Activated B cell treated with CpG ODN at 0.5 μM for 24 hours (primary cell): ENCODE data around the gene APOL5. TPM values are rescaled to one million over a fixed set of nuclear protein-coding genes. Genes with fewer than 3 reads are reported as not detected.
"Not testable (repeated sequence)": the region's sequence is repeated elsewhere in the genome, so short reads cannot be mapped to it uniquely, and the experiment has no call there.

Experiments used
- ATAC-seq: fragments of 200-7000 bp; cut with Tn5 transposase; one replicate; pipeline ENCODE4 v1.10.0; 2021; ENCODE audit warnings: low read depth, mild to moderate bottlenecking, moderate library complexity
- CTCF ChIA-PET: fragments of 350-600 bp; sonication (Branson Sonifier 250); formaldehyde crosslinking; loops from one replicate; lab custom pipeline; 2021; ENCODE audit warnings: antibody characterized with exemption; lab: Charles Lee
- POLR2A ChIA-PET: fragments of 350-600 bp; sonication (Branson Sonifier 250); formaldehyde crosslinking; loops from one replicate; lab custom pipeline; 2021; ENCODE audit warnings: antibody characterized with exemption; lab: Charles Lee
- DNase-seq: peaks from one replicate; pipeline ENCODE4 v3.0.0; 2022
- H3K27ac Mint-ChIP-seq: one replicate; pipeline ENCODE4 v1.8.0; 2020; ENCODE audit warnings: mixed read lengths
- H3K27me3 Mint-ChIP-seq: one replicate; pipeline ENCODE4 v1.8.0; 2021; ENCODE audit warnings: mixed read lengths
- H3K36me3 Mint-ChIP-seq: one replicate; pipeline ENCODE4 v1.8.0; 2021; ENCODE audit warnings: low read depth, mixed read lengths
- H3K4me1 Mint-ChIP-seq: one replicate; pipeline ENCODE4 v1.8.0; 2021; ENCODE audit warnings: mixed read lengths
- H3K4me3 Mint-ChIP-seq: one replicate; pipeline ENCODE4 v1.8.0; 2020; ENCODE audit warnings: mild to moderate bottlenecking, mixed read lengths
- H3K9me3 Mint-ChIP-seq: one replicate; pipeline ENCODE4 v1.8.0; 2020; ENCODE audit warnings: mixed read lengths
- CTCF ChIP-seq: fragments of 200-600 bp; IDR thresholded peaks from one replicate; pipeline ENCODE4 v1.8.0; 2022; ENCODE audit warnings: antibody characterized with exemption, mild to moderate bottlenecking
- intact Hi-C: fragments of 100-400 bp; cut with micrococcal nuclease; formaldehyde crosslinking; loops from one replicate; pipeline ENCODE4 v1.15.1; 2024
- total RNA-seq: library from RNA; stranded (reverse); gene quantifications from 2 replicates; pipeline ENCODE4 v1.2.3, GENCODE V29; 2022

Gene APOL5, protein sequence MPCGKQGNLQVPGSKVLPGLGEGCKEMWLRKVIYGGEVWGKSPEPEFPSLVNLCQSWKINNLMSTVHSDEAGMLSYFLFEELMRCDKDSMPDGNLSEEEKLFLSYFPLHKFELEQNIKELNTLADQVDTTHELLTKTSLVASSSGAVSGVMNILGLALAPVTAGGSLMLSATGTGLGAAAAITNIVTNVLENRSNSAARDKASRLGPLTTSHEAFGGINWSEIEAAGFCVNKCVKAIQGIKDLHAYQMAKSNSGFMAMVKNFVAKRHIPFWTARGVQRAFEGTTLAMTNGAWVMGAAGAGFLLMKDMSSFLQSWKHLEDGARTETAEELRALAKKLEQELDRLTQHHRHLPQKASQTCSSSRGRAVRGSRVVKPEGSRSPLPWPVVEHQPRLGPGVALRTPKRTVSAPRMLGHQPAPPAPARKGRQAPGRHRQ
- total RNA-seq, result not detected in 2 replicates

DNA sequence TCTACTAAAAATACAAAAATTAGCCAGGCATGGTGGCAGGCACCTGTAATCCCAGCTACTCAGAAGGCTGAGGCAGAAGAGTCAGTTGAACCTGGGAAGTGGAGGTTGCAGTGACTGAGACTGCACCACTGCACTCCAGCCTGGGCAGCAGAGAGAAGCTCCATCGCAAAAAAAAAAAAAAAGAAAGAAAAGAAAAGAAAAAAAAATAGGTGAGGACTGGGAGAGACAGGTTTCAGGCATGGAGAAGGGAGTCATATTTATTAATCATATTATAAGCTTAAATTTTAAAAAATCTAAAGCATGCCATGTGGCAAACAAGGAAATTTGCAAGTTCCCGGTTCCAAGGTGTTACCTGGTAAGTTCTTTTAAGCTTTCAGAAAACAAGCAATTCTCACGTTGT is at the start of gene APOL5:
Gene APOL5, plus strand, starts transcription at position 301 of the 400 bp plus-strand sequence. Its CDS starts 0 bp downstream, at position 301.
- POLR2A ChIA-PET, result no interaction called here
- intact Hi-C loops, result loop anchor here (10.0 kb wide), 1 partner anchor 407 kb away; no protein-coding TSS in a partner anchor
- H3K27me3 Mint-ChIP-seq, result peaks cover 26% of the 10 kb centered on the region

GRCh38 chr22:35674335-35674734 is 43.3 kb upstream of the APOL5 start:
- intact Hi-C loops, result no loop called here
- DNase-seq (no peak), ATAC-seq (no peak)
- no peak for TF ChIP-seq CTCF
- Mint-ChIP-seq H3K27ac (no peak overlapping the region), H3K36me3 (peaks cover 5% of the 10 kb centered on the region), H3K9me3 (peaks cover 5% of the 10 kb centered on the region), H3K4me3 (no peak overlapping the region), H3K4me1 (peaks cover 26% of the 10 kb centered on the region), H3K27me3 (no peaks in the 10 kb centered on the region)
- ChIA-PET CTCF (no interaction called here), POLR2A (no interaction called here)

More for the DNA sequence above, at the start of gene APOL5:
- DNase-seq (no peak), ATAC-seq (no peak)
- Mint-ChIP-seq H3K36me3 (no peaks in the 10 kb centered on the region), H3K4me1 (no peaks in the 10 kb centered on the region), H3K9me3 (peaks cover 5% of the 10 kb centered on the region), H3K27ac (no peak within 1 kb of the TSS), H3K4me3 (no peak within 1 kb of the TSS)
- TF ChIP-seq CTCF, result no peak
- CTCF ChIA-PET, result no interaction called here

DNA sequence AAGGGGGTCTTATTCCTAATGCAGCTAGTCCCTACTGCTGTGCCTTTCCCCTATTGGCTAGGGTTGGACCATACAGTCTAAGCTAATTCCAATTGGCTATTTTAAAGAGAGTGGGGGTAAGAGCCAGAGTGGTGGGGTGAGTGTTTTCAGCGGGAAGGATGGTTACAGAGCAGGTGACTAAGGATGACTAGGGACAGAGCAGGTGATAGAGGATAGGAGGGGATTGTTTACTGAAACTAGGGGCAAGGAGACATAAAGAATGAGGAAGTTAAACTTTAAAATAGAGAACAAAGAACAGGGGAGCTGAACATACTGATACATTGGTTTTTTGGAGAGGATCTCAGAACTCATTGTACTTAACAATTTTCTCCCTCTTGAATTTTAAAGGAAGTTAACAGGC is 41.6 kb upstream of the APOL5 start:
- POLR2A ChIA-PET, CTCF ChIA-PET, intact Hi-C loops, H3K9me3 Mint-ChIP-seq, H3K27me3 Mint-ChIP-seq, H3K36me3 Mint-ChIP-seq, DNase-seq, ATAC-seq: not testable (repeated sequence)
- Mint-ChIP-seq H3K4me3 (peak overlapping the region; percentile 35), H3K27ac (peak overlapping the region; percentile 63), H3K4me1 (peaks cover 33% of the 10 kb centered on the region)

- ChIA-PET CTCF (interaction anchor here (1.2 kb wide), 1 partner anchor 9 kb away, joined by 3 read pairs; no protein-coding TSS in a partner anchor), POLR2A (no interaction called here)
- Mint-ChIP-seq H3K36me3 (peaks cover 5% of the 10 kb centered on the region), H3K9me3 (peaks cover 8% of the 10 kb centered on the region), H3K4me1 (peaks cover 33% of the 10 kb centered on the region), H3K27ac (no peak overlapping the region), H3K27me3 (no peaks in the 10 kb centered on the region), H3K4me3 (no peak overlapping the region)
- ATAC-seq, result no peak
- no peak for DNase-seq
- intact Hi-C loops, result no loop called here
- TF ChIP-seq CTCF, result no peak
Observed at GRCh38 chr22:35677460-35678187, 40.0 kb upstream of the APOL5 start.

DNA sequence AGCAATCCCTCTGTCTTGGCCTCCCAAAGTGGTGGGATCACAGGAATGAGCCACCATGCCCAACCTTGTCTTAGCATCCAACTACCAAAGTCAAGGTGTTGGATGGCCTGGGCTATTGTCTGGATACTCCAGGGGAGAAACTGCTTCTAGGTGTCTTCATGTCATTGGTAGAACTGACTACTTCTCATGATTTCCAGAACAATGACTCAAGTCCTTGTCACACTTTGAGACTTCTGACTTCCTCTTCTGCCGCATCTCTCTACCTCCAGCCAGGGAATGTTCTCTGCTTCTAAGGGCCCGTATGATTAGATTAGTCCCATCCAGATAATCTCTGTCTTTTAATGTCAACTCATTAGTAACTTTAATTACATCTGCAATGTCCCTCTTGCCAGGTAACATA is 38.8 kb upstream of the APOL5 start:
- no peak overlapping the region for H3K27ac Mint-ChIP-seq
- ATAC-seq (peak; percentile 28), DNase-seq (no peak)
- peaks cover 6% of the 10 kb centered on the region for H3K27me3 Mint-ChIP-seq
- intact Hi-C loops, result no loop called here
- H3K4me1 Mint-ChIP-seq, result peaks cover 33% of the 10 kb centered on the region
- ChIA-PET CTCF (interaction anchor here (1.2 kb wide), 1 partner anchor 8 kb away, joined by 3 read pairs; no protein-coding TSS in a partner anchor), POLR2A (no interaction called here)
- no peak overlapping the region for H3K4me3 Mint-ChIP-seq
- H3K36me3 Mint-ChIP-seq, result peaks cover 5% of the 10 kb centered on the region
- no peak for TF ChIP-seq CTCF
- peaks cover 8% of the 10 kb centered on the region for H3K9me3 Mint-ChIP-seq

DNA sequence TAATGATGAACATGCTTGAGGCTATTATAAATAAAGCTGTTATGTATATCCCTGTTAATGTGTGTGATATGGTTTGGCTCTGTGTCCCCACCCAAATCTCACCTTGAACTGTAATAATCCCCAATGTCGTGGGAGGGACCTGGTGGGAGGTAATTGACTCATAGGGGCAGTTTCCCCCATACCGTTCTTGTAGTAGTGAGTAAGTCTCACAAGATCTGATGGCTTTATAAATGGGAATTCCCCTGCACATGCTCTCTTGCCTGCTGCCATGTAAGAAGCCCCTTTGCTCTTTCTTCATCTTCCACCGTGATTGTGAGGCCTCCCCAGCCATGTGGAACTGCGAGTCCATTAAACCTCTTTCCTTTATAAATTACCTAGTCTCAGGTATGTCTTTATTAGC is 38.2 kb upstream of the APOL5 start:
- H3K36me3 Mint-ChIP-seq, POLR2A ChIA-PET, DNase-seq, CTCF ChIA-PET, H3K9me3 Mint-ChIP-seq, H3K4me3 Mint-ChIP-seq, H3K27me3 Mint-ChIP-seq, intact Hi-C loops: not testable (repeated sequence)
- H3K4me1 Mint-ChIP-seq, result peaks cover 33% of the 10 kb centered on the region
- peak; percentile 58 for ATAC-seq
- H3K27ac Mint-ChIP-seq, result peak overlapping the region; percentile 27
